Measurements from ENCODE around the gene CFAP92.

The CFAP92 gene

GRCh38 chr3:128983293-128984069, 10.4 kb downstream of the CFAP92 start:
- DNase-seq (ENCODE audit: low spot score) = peak; percentile 45

GRCh38 chr3:128975276-128975675, 18.6 kb downstream of the CFAP92 start:
- DNase-seq (ENCODE audit: low spot score) = no peak

GRCh38 chr3:128973988-128974564, 19.8 kb downstream of the CFAP92 start:
- DNase-seq (ENCODE audit: low spot score) = no peak

GRCh38 chr3:128971421-128972100, 22.3 kb downstream of the CFAP92 start:
- no peak for DNase-seq (ENCODE audit: low spot score)

- DNase-seq (ENCODE audit: low spot score) = no peak
Observed at GRCh38 chr3:128970740-128971047, 23.2 kb downstream of the CFAP92 start.

GRCh38 chr3:128969993-128970739, 23.7 kb downstream of the CFAP92 start:
- DNase-seq (ENCODE audit: low spot score) = peak; percentile 64

- no peak for DNase-seq (ENCODE audit: low spot score)
Observed at GRCh38 chr3:128967748-128968355, 26.0 kb downstream of the CFAP92 start.

- DNase-seq (ENCODE audit: low spot score) = no peak
Observed at GRCh38 chr3:128965818-128966217, 28.1 kb downstream of the CFAP92 start.

- no peak for DNase-seq (ENCODE audit: low spot score)
Observed at GRCh38 chr3:128965280-128965679, 28.6 kb downstream of the CFAP92 start.

- DNase-seq (ENCODE audit: low spot score) = no peak
Observed at GRCh38 chr3:128956440-128956839, 37.4 kb downstream of the CFAP92 start.

- no peak for DNase-seq (ENCODE audit: low spot score)
Observed at GRCh38 chr3:128950223-128950938, 43.5 kb downstream of the CFAP92 start.

GRCh38 chr3:128949158-128949557, 44.7 kb downstream of the CFAP92 start:
- DNase-seq (ENCODE audit: low spot score) = no peak

GRCh38 chr3:128946411-128946810, 47.5 kb downstream of the CFAP92 start:
- no peak for DNase-seq (ENCODE audit: low spot score)

GRCh38 chr3:128945878-128946175, 48.0 kb downstream of the CFAP92 start:
- DNase-seq (ENCODE audit: low spot score) = no peak

GRCh38 chr3:128945041-128945877, 48.6 kb downstream of the CFAP92 start:
- no peak for DNase-seq (ENCODE audit: low spot score)

GRCh38 chr3:128942161-128942952, 51.5 kb downstream of the CFAP92 start:
- DNase-seq (ENCODE audit: low spot score) = no peak

- DNase-seq (ENCODE audit: low spot score) = no peak
Observed at GRCh38 chr3:128940252-128940651, 53.6 kb downstream of the CFAP92 start.

GRCh38 chr3:128936341-128936740, 57.5 kb downstream of the CFAP92 start:
- no peak for DNase-seq (ENCODE audit: low spot score)

- no peak for DNase-seq (ENCODE audit: low spot score)
Observed at GRCh38 chr3:128935922-128936321, 58.0 kb downstream of the CFAP92 start.

GRCh38 chr3:128933922-128934253, 60.0 kb downstream of the CFAP92 start:
- no peak for DNase-seq (ENCODE audit: low spot score)
